ENCODE data around the gene GRAMD2B.
"Not testable (repeated sequence)": the region's sequence is repeated elsewhere in the genome, so short reads cannot be mapped to it uniquely, and the experiment has no call there.

The GRAMD2B gene

DNA sequence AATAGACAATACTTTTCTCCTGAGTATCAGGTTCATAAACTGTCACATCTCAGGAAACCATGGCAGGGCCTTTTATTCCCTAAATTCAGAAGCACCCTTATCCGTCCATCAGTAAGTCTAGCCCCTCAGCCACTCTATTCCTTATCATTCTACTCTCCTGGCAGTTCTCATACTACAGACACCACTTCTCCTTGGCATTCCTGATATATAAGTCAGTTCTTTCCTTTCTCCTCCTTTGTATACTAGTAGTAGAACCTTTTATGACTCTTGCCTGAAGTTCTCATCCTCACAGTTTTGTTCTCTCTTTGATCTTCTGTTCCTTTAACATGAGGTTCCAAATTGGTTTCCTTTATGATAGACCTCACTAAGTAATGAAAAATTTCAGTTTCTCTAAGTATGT, 29.3 kb downstream of the GRAMD2B start:
- DNase-seq: no peak

DNA sequence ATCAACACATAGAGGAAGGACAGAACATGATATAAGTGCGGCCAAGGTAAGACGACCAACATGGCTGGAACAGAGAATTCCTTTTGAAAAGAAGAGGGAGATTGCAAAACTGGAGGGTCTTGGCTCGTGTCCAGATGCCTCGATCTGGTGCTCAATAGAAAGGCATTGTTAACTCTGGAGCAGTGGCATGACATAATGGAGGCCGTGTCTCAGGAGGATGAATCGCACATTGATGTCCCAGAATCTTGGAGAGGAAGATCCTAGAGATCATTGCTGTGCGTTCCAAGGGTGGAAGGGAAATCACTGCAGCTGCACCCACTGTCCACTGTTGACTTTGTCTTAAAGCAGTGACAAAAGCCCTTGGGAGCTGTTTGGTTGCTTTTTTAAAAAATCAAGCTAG, 30.9 kb downstream of the GRAMD2B start:
- DNase-seq: peak; percentile 4

DNA sequence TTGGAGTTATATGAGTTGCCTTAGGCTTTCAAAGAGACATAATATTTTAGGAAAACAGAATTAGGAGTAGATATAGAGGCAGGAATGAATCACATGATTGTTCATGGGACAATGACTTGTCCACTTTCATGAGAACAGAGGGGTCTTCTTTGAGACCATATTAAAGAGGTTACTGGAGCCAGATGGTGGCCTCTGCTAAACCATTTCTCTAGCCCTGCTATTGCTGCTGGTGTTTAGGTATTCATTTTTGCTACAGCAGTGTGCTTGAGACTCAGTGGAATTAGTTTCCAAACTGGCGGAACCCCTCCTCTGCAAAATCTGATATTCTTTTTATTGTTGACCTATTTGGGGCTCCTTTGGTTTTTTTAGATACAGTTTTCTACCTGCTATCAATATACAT, 31.3 kb downstream of the GRAMD2B start:
- DNase-seq: no peak

DNA sequence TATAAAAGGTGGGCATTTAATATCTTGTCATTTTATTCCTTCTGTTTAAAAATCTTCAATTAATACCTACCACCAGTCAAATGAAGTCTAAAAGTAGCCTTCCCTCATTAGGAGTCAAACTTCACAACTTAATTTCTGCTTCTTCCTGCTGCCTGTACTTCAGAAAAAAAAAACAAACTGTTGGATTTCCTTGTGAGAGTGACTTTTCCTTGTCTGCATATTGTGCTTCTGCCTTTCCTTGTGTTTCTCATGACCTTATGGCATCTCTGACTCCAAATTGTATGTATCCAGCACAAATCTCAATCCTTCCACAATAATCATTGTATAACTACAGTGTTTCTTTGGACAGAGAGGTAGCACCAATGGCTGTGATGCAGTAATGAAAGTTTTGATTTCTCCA, 32.1 kb downstream of the GRAMD2B start:
- no peak for DNase-seq

DNA sequence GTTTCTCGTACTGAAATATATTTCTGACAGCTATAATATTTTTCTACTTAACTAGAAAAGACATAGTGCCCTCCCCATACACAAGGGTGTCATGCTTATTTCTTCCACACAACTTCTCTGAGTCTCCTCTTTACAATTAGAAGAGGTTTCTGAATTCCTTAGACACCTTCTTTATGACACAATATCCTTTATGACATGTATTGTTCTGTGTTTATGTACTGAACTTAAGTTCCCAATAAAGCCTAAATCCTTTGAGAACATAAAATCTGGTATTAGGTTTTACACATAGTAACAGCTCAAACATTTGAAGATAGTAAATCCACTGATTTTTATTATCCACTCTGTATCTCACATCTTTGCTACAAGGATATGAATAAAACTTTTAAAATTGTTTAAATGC, 32.5 kb downstream of the GRAMD2B start:
- no peak for DNase-seq

DNA sequence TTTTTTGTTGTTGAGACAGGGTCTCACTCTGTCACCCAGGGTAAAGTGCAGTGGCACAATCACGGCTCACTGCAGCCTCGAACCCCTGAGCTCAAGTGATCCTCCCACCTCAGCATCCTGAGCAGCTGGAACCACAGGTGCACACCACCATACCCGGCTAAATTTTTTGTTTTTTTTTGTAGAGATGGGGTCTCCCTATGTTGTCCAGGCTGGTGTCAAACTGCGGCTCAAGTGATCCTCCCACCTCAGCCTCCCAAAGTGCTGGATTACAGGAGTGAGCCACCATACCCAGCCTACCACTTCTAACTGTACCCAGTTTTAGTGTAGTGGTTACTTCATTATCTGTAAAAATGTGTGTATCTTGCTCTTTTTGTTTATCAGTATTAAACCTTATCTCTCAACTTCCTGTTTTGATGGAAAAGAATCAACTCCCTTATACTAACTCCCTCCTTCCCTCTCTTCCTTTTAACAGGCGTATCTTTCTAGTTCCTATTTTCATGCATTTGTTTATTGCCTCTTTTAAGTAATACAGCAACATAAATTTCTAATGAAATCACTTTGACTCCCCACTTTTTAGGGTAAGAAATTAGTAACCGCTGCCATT, 33.1 kb downstream of the GRAMD2B start:
- no peak for DNase-seq

DNA sequence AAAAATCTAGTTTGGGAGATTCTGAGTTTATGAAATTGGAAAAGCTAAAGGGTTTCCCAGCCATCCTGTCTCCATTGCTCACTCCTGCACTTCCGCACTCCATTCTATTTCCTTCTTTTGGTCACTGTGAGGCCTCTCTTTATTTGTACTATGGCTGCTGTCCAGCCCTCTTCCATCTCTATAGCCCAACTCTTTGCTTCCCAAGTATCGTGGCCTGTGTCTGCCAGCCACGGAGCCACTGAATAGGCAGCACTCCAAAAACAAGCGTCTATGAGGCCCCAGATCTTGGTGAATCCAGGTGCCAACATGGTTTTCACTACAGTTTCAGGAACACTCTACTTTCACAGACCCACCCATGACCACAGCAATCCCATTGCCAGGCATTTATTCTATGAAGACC, 37.2 kb downstream of the GRAMD2B start:
- no peak for DNase-seq

DNA sequence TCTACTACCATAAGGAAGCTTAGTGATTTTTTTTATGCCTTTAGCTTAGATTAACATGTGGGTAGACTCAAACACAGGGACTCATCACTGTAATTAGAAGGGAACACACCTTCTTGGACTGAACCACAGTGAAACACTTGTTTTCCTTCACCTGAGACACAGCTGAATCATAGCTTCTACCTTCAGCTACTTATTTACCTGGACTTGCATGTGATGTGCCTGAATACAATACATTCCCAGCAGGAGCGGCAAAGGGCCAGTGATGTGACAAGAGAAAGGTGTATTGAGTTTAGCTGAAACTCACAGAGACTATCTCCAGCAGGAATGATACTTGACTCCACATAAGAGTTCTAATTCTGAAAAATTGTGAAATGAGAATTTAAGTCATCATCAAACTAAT, 37.8 kb downstream of the GRAMD2B start:
- DNase-seq: no peak

DNA sequence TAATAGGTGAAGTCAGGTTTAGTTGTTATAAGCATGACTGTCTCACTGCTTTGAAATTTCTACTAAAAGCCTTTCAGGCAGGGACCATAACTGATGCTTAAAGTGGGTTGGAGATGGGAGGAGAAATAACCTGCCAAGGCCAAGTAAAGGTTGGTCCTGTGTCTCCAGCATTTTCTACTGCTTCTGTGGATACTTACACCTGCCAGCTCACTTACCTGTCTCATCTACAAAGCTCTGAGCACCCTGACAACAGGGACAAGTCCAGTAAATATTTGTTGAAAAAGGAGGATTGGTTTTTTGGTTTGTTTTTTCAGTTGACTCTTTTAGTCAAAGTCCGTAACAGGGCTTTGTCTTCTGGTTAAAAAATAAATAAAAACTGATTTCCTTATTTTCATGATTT, 38.6 kb downstream of the GRAMD2B start:
- no peak for DNase-seq

DNA sequence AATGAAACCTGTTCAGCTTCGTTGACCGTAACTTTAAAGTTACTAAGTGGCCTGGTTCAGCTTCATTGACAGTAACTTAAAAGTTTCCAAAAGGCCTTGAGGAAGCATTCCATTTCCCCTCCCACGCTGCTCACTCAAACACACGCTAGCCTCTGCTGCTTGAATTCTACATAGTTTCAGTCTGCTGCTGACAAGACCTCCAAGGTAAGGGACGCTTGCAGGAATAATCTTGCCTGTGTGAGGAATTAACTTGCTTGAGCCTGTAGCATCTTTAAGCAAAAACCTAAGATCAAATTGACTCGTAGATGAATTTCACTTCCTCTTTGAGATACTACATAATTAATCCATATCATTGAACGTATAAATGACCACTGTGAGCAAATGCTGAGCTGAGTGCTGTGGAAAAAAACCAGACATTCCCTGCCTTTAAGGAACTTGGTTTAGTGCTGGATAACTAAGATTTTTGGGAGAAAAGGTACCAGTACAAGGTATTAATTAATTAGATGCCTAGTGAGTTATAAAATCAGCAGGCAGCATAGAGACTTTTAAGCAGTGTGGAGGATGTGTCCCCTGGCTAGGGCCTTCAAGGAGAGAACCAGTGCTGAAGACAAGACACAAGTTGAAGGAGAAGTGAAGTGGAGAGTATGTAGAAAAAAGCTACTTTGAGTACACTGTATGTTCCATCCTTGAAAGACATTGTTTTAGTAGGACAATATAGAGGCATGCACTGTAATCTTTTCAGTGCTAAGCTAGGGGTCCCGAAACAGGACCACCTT, 39.2 kb downstream of the GRAMD2B start:
- DNase-seq: no peak

DNA sequence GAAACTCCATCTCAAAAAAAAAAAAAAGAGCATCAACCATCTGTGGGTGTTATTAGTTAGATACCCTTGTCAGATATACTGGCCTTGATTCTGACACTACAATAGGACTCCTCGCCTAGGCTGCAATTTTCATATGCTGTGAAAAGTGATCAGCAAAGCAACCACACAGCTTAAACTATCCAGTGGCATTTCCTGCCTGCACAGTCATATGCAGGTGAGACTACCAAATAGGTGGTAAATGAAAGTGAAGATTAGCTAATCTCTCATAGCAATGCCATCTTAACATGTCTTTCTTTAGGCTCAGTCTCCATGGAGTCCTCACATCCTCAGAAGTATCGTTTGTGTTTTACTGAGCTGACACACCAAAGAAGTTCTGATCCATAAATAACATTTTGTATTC, 40.8 kb downstream of the GRAMD2B start:
- no peak for DNase-seq

DNA sequence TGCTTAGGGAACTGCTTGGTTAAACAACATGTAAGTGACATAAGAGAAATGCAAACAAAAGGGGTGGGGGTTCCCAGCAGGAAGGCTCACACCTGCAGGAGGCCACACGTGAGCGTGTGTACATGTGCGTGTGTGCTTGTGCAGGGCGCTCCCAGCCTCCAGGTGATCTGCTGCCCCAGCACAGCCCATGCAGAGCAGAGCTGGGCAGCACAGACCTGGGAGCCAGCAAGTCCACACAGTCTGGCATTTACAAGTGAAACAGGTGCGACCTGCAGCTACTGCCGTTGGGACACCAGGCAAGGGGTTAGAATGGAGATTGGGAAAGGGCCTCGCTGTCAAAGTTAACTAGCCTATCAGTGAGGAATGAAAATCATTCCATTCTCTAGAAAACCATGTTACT, 41.8 kb downstream of the GRAMD2B start:
- no peak for DNase-seq

DNA sequence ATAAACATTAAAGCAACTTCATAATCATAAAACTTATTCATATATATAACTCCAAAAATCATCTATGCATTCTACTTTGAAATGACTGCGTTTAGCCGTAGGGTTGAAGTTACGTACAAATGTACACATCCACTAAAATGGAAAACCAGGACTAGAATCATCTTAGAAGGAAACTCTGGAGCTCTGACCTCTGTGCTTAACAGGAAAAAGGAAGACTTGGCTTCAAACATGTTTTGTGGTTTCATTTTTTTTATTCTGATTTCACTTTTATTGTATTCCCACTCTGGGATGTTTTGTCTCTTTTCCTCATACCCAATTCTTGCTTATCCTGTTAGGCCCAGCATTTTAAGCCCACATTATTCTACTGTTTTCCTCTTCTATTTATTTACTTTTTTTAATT, 44.9 kb downstream of the GRAMD2B start:
- DNase-seq: no peak

DNA sequence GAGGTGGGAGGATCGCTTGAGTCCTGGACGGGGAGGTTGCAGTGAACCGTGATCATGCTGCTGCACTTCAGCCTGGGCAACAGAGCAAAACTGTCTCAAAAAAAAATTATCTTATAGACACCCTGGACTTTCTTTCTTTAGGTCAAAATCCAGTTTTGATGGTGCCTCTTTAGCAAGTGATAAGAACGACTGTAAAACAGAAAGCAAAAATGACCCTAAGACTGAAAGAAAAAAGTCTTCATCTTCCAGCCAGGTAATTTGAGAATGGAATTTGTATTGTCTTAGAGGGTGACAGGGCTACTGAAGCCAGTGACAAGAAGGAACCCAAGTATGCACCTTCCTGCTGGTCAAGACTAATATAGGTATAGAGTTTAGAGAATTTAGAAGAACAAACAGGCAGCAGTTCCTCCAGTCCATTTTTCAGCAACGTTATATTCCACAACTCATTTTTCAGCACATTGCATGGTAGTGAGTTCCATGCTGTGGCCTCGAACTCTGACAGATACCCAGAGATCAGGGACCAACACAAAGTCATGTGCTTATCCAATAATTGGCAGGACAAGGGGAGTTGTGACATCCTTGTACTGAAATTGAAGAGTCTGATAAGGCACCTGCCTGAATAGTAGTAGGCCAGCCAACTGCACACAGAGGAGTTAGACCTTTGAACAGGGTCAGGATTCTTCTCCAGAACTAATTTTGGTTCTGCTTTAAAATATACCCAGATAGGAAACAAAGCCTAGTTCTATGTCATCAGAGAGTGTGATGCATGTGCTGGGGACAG, 46.5 kb downstream of the GRAMD2B start:
- no peak for DNase-seq

DNA sequence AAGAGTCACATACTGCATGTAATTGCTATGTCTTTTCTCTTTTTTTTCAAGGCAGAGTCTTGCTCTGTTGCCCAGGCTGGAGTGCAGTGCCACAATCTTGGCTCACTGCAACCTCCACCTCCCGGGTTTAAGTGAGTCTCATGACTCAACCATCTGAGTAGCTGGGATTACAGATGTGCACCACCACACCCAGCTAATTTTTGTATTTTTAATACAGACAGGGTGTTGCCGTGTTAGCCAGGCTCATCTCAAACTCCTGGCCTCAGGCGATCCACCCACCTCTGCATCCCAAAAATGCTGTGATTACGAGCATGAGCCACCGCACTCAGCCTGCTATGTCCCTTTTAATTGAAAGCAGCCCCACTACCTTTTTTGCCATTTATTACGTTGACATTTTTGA, 47.3 kb downstream of the GRAMD2B start:
- DNase-seq: not testable (repeated sequence)

DNA sequence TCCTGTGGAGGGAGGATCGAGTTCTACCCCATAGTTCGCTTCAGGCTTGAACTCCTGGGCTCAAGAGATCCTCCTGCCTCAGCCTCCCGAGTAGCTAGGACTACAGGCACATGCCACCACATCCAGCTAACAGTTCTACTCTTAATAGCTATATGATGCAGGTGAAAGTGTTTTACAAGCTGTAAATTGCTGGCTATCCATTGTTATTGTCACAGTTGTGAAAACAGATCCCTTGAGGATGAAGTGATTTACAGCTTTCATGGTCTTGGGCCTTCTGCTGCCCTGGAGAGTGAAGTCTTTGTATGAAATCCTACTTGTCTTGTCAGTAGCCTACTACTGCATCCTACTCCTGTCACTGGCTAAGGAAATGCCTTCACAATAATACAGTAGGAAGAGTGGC, 48.0 kb downstream of the GRAMD2B start:
- no peak for DNase-seq

DNA sequence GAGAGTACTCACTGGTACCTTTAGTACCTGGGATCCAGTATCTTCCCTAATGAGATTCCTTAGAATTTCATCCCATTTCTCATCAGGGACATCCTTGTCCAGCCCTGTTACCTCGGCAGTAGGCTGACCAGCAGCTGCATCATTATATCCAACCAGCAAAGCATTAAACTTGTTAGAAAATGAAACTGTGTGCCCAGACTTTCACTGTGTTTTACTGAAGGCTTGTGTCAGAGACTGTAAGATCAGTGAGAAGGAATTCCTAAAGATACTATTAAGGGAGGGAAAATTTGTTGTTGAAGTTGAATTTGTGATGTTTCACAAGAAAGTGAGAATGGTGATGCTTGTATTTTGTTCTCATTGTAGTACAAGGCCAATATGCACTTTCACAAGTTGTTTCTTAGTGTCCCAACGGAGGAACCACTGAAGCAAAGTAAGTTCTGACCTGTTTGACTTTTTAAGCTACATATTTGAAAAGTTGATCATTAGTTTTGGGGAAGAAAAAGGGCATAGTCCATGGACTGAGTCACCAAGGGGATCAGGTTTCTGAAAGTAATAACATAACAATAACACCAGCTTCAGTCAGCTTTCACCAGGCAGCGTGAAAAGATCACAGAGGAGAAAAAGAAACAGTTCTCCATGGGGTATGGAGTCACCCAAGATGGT, 48.8 kb downstream of the GRAMD2B start:
- DNase-seq: no peak

DNA sequence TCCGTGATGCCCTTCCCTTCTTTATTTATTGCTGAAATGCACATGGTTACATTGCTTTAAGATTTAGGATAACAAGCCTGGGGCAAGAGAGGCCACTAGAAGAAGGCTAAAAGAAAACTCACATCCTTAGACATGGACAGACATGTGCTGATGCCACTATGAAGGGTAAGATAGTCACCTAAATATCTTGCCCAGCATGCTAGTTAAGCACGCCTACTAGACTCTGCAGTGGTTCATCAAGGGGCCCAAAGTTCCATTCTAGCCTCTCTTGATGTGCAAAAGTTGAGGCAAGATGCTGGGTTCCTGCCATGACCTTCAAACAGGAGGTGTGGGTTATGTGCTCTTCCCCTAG, 49.3 kb downstream of the GRAMD2B start:
- DNase-seq: no peak

DNA sequence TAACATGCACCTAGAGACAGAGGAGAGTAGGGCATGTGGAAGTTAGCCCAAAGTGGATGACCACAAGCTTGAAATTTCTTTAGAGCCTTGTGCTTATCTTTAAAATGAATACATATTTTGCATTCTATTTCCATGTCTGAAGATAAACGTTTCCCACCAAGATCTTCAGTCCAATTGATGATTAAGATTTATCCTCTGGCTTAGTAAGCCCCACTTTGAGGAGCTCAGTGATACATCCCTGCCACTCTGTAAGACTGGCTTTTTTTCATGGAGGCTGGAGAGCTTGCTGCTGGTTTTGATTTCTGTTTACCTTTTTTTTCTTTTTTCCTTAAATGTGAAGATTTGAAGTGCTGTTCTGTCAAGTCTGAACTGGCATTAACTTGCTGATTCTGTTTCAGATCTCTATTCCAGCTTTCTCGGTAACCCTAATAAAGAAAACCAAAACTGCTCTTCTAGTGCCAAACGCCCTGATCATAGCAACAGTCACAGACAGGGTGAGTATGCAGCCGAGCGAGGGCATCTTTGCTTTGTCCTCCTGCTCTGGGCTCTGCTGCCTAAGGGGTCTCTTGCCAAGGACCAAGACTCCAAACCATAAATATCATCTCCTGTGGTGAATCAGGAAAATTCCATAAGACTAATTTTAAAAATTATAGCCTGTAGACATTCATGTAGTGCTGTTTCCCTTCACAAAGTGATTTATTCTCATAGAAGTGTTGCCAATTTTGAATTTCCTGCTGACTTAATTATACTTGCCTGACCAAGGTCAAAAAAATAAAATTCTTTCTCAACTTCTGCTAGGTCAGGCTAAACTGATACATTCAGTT, 54.3 kb downstream of the GRAMD2B start:
- no peak for DNase-seq

DNA sequence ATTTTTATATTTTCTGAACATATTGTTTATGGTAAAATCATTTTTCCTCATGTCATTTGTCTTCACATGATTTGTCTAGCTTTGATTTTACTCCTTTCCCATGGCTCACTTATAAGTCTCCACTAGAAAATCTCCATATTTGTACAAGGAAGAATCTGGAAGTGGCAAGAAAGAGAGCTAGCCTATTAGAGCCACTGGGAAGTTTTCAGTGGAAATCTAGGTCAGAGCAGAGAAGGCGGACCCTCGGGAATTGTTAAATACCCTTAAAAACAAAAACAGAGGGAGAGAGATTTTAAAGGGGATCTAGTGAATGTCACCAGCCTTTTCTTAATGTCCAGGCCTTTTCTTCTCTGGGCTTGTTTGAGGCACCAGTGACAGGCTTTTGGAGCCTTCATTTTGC, 56.6 kb downstream of the GRAMD2B start:
- DNase-seq: no peak

DNA sequence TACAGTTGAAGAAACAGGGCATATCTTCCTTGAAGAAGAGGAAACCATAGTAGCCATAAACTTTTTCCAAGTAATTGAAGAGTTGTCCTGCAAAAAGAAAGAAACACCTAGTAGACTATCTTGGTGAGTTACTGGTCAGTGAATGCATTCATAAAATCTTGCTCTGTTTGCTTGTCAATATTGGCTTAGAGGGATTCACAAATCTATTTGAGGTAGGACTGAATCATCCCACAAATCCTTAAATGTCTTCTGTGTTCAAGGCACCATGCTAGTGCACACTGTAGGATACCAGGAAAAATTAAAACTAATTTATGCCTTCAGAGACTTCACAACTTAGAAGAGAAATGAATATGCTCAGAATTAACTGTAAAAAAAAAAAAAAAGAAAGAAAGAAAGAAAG, 57.6 kb downstream of the GRAMD2B start:
- no peak for DNase-seq

DNA sequence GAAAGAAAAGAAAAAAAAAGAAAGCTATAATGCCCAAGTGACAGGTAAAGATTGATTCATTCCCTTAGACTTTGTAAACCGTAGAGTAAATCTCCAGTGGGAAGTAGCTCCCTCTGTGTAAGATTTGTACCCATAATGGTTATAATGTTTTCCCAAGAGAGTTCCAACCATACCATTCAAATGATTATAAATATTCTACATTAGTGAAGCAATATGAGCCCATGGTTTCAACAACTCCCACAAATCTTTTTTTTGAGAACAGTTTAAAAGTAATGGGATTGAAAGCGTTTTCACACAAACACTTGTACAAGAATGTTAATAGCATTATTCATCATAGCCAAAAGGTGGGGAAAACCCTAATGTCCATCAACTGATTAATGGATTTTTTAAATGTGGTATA, 58.0 kb downstream of the GRAMD2B start:
- DNase-seq: no peak

DNA sequence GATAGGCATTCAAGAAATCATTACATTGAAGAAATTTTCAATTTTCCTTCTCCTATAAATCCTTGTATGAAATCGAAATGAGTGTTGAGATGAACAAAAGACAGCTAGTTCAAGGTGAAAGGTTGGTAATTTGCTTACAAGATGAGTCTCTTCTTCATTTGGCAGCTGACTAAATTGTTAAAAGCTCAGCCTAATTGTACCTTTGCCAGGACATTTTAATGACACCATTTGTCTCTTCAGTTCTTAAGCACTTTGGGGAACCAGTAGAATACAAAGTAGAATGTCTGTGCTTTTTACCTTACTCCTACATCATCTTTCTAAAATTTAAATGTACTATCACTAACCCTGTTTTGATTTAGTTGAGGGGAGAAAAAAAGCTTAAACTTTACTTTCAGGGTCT, 59.4 kb downstream of the GRAMD2B start:
- DNase-seq: no peak

All from NCI-H1105 (cell line).